GM23338 (cell line): ENCODE results near the gene PROP1. TPM values are rescaled to one million over a fixed set of nuclear protein-coding genes. Genes with fewer than 3 reads are reported as not detected.

ENCODE experiments used
- ATAC-seq: fragments of 200-7000 bp; cut with Tn5 transposase; 3 replicates; pipeline ENCODE4 v1.9.1; 2020
- DNase-seq: peaks from one replicate; pipeline ENCODE4 v3.0.0-alpha.2; 2015; ENCODE audit warnings: low spot score
- H2AFZ ChIP-seq: fragments of 200-600 bp; sonication (generic); 2 replicates; pipeline ENCODE4 v1.8.0; 2016; ENCODE audit warnings: antibody characterized with exemption, mild to moderate bottlenecking, moderate library complexity
- H3F3A ChIP-seq: fragments of 200-600 bp; sonication (generic); replicated peaks from 2 replicates; pipeline ENCODE4 v1.8.0; 2017; ENCODE audit warnings: antibody characterized with exemption, mixed run types, low read depth
- H3K27ac ChIP-seq: fragments of 200-600 bp; sonication (generic); 2 replicates; pipeline ENCODE4 v1.6.1; 2016; ENCODE audit warnings: low read depth
- H3K27me3 ChIP-seq: fragments of 200-600 bp; sonication (generic); 2 replicates; pipeline ENCODE4 v1.8.0; 2016; ENCODE audit warnings: mild to moderate bottlenecking, mixed run types, moderate library complexity; ENCODE audit not compliant: insufficient read depth
- H3K36me3 ChIP-seq: fragments of 200-600 bp; sonication (generic); 2 replicates; pipeline ENCODE4 v1.8.0; 2016; ENCODE audit warnings: mild to moderate bottlenecking; ENCODE audit not compliant: insufficient read depth
- H3K4me1 ChIP-seq: fragments of 200-600 bp; sonication (generic); 2 replicates; pipeline ENCODE4 v1.8.0; 2016; ENCODE audit warnings: mild to moderate bottlenecking, moderate library complexity; ENCODE audit not compliant: insufficient read depth
- H3K4me2 ChIP-seq: fragments of 200-600 bp; sonication (generic); 2 replicates; pipeline ENCODE4 v1.7.1; 2017; ENCODE audit warnings: mixed run types
- H3K4me3 ChIP-seq: fragments of 200-600 bp; sonication (generic); 2 replicates; pipeline ENCODE4 v1.6.1; 2016; ENCODE audit warnings: mixed run types
- H3K79me2 ChIP-seq: fragments of 200-600 bp; sonication (generic); replicated peaks from 2 replicates; pipeline ENCODE4 v1.8.0; 2017; ENCODE audit warnings: mild to moderate bottlenecking; ENCODE audit not compliant: insufficient read depth
- H3K9me2 ChIP-seq: fragments of 200-600 bp; sonication (generic); 2 replicates; pipeline ENCODE4 v1.8.0; 2017; ENCODE audit not compliant: insufficient read depth
- H4K20me1 ChIP-seq: fragments of 200-600 bp; sonication (generic); replicated peaks from 2 replicates; pipeline ENCODE4 v1.8.0; 2017; ENCODE audit warnings: mild to moderate bottlenecking; ENCODE audit not compliant: insufficient read depth
- H3K27ac Mint-ChIP-seq: 2 replicates; pipeline ENCODE4 v1.8.0; 2020; ENCODE audit warnings: inconsistent platforms, mild to moderate bottlenecking, moderate library complexity, mixed read lengths
- H3K27me3 Mint-ChIP-seq: 3 replicates; pipeline ENCODE4 v1.8.0; 2022; ENCODE audit warnings: low read depth, mild to moderate bottlenecking, moderate library complexity, mixed read lengths, inconsistent platforms; ENCODE audit not compliant: insufficient read depth, poor library complexity
- H3K36me3 Mint-ChIP-seq: 3 replicates; pipeline ENCODE4 v1.8.0; 2021; ENCODE audit warnings: low read depth, mild to moderate bottlenecking, inconsistent platforms, moderate library complexity, mixed read lengths
- H3K4me1 Mint-ChIP-seq: 3 replicates; pipeline ENCODE4 v1.8.0; 2020; ENCODE audit warnings: mild to moderate bottlenecking, inconsistent platforms, mixed read lengths
- H3K4me3 Mint-ChIP-seq: 3 replicates; pipeline ENCODE4 v1.8.0; 2021; ENCODE audit warnings: moderate library complexity, mild to moderate bottlenecking, inconsistent platforms, mixed read lengths
- H3K9me3 Mint-ChIP-seq: 3 replicates; pipeline ENCODE4 v1.8.0; 2020; ENCODE audit warnings: moderate library complexity, mild to moderate bottlenecking, inconsistent platforms, mixed read lengths
- ETS1 ChIP-seq: IDR thresholded peaks from 2 replicates; pipeline ENCODE4 v1.6.1; 2016; ENCODE audit warnings: antibody characterized with exemption
- EZH2phosphoT487 ChIP-seq: fragments of 200-600 bp; sonication (generic); IDR thresholded peaks from one replicate; pipeline ENCODE4 v1.8.1; 2018; ENCODE audit warnings: antibody characterized with exemption; ENCODE audit not compliant: unreplicated experiment
- NANOG ChIP-seq: IDR thresholded peaks from 2 replicates; pipeline ENCODE4 v1.6.1; 2016; ENCODE audit warnings: antibody characterized with exemption, borderline replicate concordance
- POLR2AphosphoS5 ChIP-seq: IDR thresholded peaks from 2 replicates; pipeline ENCODE4 v1.6.1; 2016; ENCODE audit warnings: antibody characterized with exemption, low read depth
- polyA plus RNA-seq: library from polyadenylated mRNA; unstranded; fragments of >200 nt; fragmentation: Nextera tagmentation; extraction: Ambion mirVana; gene quantifications from 2 replicates; pipeline ENCODE4 v1.2.1, GENCODE V29; 2016
- total RNA-seq: library from RNA; depleted of rRNA; stranded (reverse); fragments of >200 nt; shearing (Covaris generic); gene quantifications from 2 replicates; pipeline ENCODE4 v1.2.3, GENCODE V29; 2014
- TF ChIP-seq, protein P1 (sequence below): IDR thresholded peaks from one replicate; pipeline ENCODE4 v1.6.1; 2018; ENCODE audit warnings: antibody characterized with exemption; ENCODE audit not compliant: unreplicated experiment
- TF ChIP-seq, protein P2 (sequence below), 2 experiments: fragments of 200-600 bp in 1 of 2; sonication (generic) in 1 of 2; conservative IDR thresholded peaks; 2 replicates each; pipeline versions ENCODE4 v1.5.1 to v1.6.1; 2016 to 2017; ENCODE audit warnings: antibody characterized with exemption in 2 of 2, low read depth in 2 of 2, mild to moderate bottlenecking in 2 of 2, moderate library complexity in 1 of 2

PROP1 gene
- total and polyA plus RNA-seq, 2 experiments from 2014 or later = not detected

- TF ChIP-seq ETS1 (no peak), NANOG (no peak), EZH2phosphoT487 (no peak)
- TF ChIP-seq, protein P1, sequence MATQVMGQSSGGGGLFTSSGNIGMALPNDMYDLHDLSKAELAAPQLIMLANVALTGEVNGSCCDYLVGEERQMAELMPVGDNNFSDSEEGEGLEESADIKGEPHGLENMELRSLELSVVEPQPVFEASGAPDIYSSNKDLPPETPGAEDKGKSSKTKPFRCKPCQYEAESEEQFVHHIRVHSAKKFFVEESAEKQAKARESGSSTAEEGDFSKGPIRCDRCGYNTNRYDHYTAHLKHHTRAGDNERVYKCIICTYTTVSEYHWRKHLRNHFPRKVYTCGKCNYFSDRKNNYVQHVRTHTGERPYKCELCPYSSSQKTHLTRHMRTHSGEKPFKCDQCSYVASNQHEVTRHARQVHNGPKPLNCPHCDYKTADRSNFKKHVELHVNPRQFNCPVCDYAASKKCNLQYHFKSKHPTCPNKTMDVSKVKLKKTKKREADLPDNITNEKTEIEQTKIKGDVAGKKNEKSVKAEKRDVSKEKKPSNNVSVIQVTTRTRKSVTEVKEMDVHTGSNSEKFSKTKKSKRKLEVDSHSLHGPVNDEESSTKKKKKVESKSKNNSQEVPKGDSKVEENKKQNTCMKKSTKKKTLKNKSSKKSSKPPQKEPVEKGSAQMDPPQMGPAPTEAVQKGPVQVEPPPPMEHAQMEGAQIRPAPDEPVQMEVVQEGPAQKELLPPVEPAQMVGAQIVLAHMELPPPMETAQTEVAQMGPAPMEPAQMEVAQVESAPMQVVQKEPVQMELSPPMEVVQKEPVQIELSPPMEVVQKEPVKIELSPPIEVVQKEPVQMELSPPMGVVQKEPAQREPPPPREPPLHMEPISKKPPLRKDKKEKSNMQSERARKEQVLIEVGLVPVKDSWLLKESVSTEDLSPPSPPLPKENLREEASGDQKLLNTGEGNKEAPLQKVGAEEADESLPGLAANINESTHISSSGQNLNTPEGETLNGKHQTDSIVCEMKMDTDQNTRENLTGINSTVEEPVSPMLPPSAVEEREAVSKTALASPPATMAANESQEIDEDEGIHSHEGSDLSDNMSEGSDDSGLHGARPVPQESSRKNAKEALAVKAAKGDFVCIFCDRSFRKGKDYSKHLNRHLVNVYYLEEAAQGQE = no peak
- TF ChIP-seq, protein P2, sequence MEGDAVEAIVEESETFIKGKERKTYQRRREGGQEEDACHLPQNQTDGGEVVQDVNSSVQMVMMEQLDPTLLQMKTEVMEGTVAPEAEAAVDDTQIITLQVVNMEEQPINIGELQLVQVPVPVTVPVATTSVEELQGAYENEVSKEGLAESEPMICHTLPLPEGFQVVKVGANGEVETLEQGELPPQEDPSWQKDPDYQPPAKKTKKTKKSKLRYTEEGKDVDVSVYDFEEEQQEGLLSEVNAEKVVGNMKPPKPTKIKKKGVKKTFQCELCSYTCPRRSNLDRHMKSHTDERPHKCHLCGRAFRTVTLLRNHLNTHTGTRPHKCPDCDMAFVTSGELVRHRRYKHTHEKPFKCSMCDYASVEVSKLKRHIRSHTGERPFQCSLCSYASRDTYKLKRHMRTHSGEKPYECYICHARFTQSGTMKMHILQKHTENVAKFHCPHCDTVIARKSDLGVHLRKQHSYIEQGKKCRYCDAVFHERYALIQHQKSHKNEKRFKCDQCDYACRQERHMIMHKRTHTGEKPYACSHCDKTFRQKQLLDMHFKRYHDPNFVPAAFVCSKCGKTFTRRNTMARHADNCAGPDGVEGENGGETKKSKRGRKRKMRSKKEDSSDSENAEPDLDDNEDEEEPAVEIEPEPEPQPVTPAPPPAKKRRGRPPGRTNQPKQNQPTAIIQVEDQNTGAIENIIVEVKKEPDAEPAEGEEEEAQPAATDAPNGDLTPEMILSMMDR (conservative IDR thresholded peaks at IDR 0.05; ENCODE audit: low read depth in 2 of 2) = no peak
These were observed 13.1 kb downstream of the PROP1 start (continued) for GRCh38 chr5:177982956-177983355.

DNA sequence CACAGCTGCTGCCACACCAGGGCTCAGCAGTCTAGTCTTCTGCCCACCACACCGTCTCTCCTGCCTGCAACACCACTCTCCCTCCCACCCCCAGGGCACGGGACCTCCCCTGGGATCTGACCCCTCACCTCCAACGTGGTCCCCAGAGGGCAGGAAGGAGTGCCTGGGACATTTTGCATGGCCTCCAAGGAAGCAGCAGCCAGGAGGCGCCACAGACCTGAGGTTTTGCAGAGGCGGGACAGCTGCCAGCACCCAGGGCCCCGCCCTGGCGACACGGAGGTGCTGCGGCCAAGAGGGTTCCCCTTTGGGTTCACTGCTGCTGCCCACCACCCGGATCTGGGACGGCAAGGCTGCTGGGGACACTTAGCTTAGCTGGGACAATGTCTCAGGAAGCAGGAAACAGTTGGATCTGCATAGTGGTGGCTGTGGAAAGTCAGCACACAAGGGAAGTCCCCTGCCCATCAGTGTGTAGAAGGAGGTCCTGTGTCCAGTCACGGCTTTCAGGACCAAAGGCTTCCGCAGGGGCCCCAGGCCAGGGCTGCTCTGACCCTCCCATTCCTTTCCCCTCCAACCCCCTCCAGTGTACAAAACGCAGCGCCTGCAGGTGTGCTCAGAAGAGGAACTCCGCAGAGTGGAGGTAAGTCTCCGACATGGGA is 13.8 kb downstream of the PROP1 start:
- H3K9me3 Mint-ChIP-seq = peaks cover 8% of the 10 kb centered on the region; the same call in 2 of the 3 replicates
- H3K36me3 Mint-ChIP-seq = no peaks in the 10 kb centered on the region
- no peaks in the 10 kb centered on the region for H3F3A ChIP-seq
- no peak for TF ChIP-seq POLR2AphosphoS5
- TF ChIP-seq, protein P2 (conservative IDR thresholded peaks at IDR 0.05; ENCODE audit: low read depth in 2 of 2) = peak; percentile 67 to 96
- no peaks in the 10 kb centered on the region for H3K36me3 ChIP-seq
- ATAC-seq = peak; percentile 60
- H3K9me2 ChIP-seq = no peaks in the 10 kb centered on the region
- H3K4me2 ChIP-seq = no peak overlapping the region
- no peaks in the 10 kb centered on the region for H4K20me1 ChIP-seq
- H3K27me3 ChIP-seq = peaks cover 36% of the 10 kb centered on the region
- DNase-seq = peak; percentile 81
- H3K79me2 ChIP-seq = no peaks in the 10 kb centered on the region
- H3K4me1 ChIP-seq = no peaks in the 10 kb centered on the region
- H3K27ac Mint-ChIP-seq = no peak overlapping the region
- peak overlapping the region; percentile 76; the same call in 1 of the 2 replicates for H2AFZ ChIP-seq
- H3K4me1 Mint-ChIP-seq = peaks cover 6% of the 10 kb centered on the region
- H3K4me3 ChIP-seq = no peak overlapping the region
- peaks cover 43% of the 10 kb centered on the region for H3K27me3 Mint-ChIP-seq
- no peak overlapping the region for H3K27ac ChIP-seq
- no peak overlapping the region for H3K4me3 Mint-ChIP-seq
